CD4-positive, alpha-beta T cell treated with Interleukin-17A for 4 hours (primary cell): ENCODE results near the gene IL4.
A peak's percentile ranks its signal among the peaks of the same experiment; 100 is the strongest.
"Not testable (repeated sequence)": the region's sequence is repeated elsewhere in the genome, so short reads cannot be mapped to it uniquely, and the experiment has no call there.

ENCODE experiments used
- DNase-seq: peaks from one replicate; pipeline ENCODE4 v3.0.0-alpha.2; 2020; ENCODE audit warnings: mixed read lengths

The IL4 gene

GRCh38 chr5:132673939-132674630, at the start of gene IL4:
Gene IL4, plus strand, starts transcription at chr5:132673989. Its CDS starts 62 bp downstream, at chr5:132674051.
- no peak for DNase-seq

- DNase-seq, result no peak
These were observed 46.3 kb upstream of the IL4 start for GRCh38 chr5:132627470-132627869.

GRCh38 chr5:132628814-132629213, 45.0 kb upstream of the IL4 start:
- no peak for DNase-seq

- DNase-seq, result no peak
These were observed 44.4 kb upstream of the IL4 start for GRCh38 chr5:132629230-132629944.

- not testable (repeated sequence) for DNase-seq
These were observed 40.2 kb upstream of the IL4 start for GRCh38 chr5:132633587-132633986.

- no peak for DNase-seq
These were observed 37.9 kb upstream of the IL4 start for GRCh38 chr5:132635873-132636272.

GRCh38 chr5:132637241-132637640, 36.5 kb upstream of the IL4 start:
- no peak for DNase-seq

- DNase-seq, result no peak
These were observed 34.1 kb upstream of the IL4 start for GRCh38 chr5:132639706-132640130.

- no peak for DNase-seq
These were observed 33.2 kb upstream of the IL4 start for GRCh38 chr5:132640613-132641012.

- DNase-seq, result no peak
These were observed 32.5 kb upstream of the IL4 start for GRCh38 chr5:132641241-132641723.

- no peak for DNase-seq
These were observed 31.9 kb upstream of the IL4 start for GRCh38 chr5:132641841-132642240.

- DNase-seq, result no peak
These were observed 29.6 kb upstream of the IL4 start for GRCh38 chr5:132644177-132644576.

- no peak for DNase-seq
These were observed 27.1 kb upstream of the IL4 start for GRCh38 chr5:132646583-132647266.

- no peak for DNase-seq
These were observed 26.3 kb upstream of the IL4 start for GRCh38 chr5:132647473-132647872.

- DNase-seq, result no peak
These were observed 25.4 kb upstream of the IL4 start for GRCh38 chr5:132648355-132648754.

GRCh38 chr5:132651838-132652469, 21.8 kb upstream of the IL4 start:
- DNase-seq, result no peak

GRCh38 chr5:132653716-132654115, 20.1 kb upstream of the IL4 start:
- DNase-seq, result no peak

- peak; percentile 37 for DNase-seq
These were observed 17.7 kb upstream of the IL4 start for GRCh38 chr5:132655821-132656773.

GRCh38 chr5:132656774-132657355, 16.9 kb upstream of the IL4 start:
- no peak for DNase-seq

- no peak for DNase-seq
These were observed 16.0 kb upstream of the IL4 start, which contains the start of gene IL13 for GRCh38 chr5:132657676-132658380. Gene IL13, plus strand, starts transcription at chr5:132658173. Its CDS starts 14 bp downstream, at chr5:132658187.
